Subcutaneous abdominal adipose tissue (tissue), 5 donors: ENCODE results near the gene CDH24.

ENCODE experiments used
- H3K27ac ChIP-seq: one replicate; pipeline ENCODE4 v1.7.0; 2013; ENCODE audit warnings: low read depth, mild to moderate bottlenecking, inconsistent platforms, low read length, moderate library complexity
- H3K27me3 ChIP-seq, 5 donors: one replicate each; pipeline ENCODE4 v1.7.0; 2013; ENCODE audit warnings: low read length in 5 of 5, inconsistent platforms in 1 of 5; ENCODE audit not compliant: control insufficient read depth in 5 of 5, insufficient read depth in 4 of 5
- H3K36me3 ChIP-seq, 5 donors: one replicate each; pipeline ENCODE4 v1.7.0; 2013; ENCODE audit warnings: low read length in 5 of 5; ENCODE audit not compliant: control insufficient read depth in 5 of 5, insufficient read depth in 5 of 5
- H3K4me1 ChIP-seq, 5 donors: one replicate each; pipeline ENCODE4 v1.7.0; 2013; ENCODE audit warnings: low read length in 5 of 5, mild to moderate bottlenecking in 3 of 5, moderate library complexity in 1 of 5; ENCODE audit not compliant: control insufficient read depth in 5 of 5, insufficient read depth in 5 of 5
- H3K4me3 ChIP-seq, 5 donors: one replicate each; pipeline ENCODE4 v1.7.0; 2013; ENCODE audit warnings: low read length in 5 of 5, low read depth in 1 of 5
- H3K9ac ChIP-seq, 5 donors: one replicate each; pipeline ENCODE4 v1.7.0; 2013; ENCODE audit warnings: low read length in 5 of 5, mild to moderate bottlenecking in 4 of 5, moderate library complexity in 3 of 5
- H3K9me3 ChIP-seq, 5 donors: one replicate each; pipeline ENCODE4 v1.7.0; 2013; ENCODE audit warnings: low read length in 5 of 5; ENCODE audit not compliant: control insufficient read depth in 5 of 5
- donor health status: healthy.
- donor health status: healthy.
- donor health status: healthy.
- donor health status: healthy.
- donor health status: healthy.

Gene CDH24

GRCh38 chr14:23071921-23072539 lies 14.7 kb upstream of the CDH24 start:
- peak overlapping the region; percentile 90 for H3K27ac ChIP-seq
- H3K4me1 ChIP-seq, result peaks cover 3 to 39% (median 34%) of the 10 kb centered on the region in 5 donors
- peak overlapping the region; percentile 79 to 92 (median 90) for H3K9ac ChIP-seq
- no peaks in the 10 kb centered on the region for H3K27me3 ChIP-seq
- H3K36me3 ChIP-seq, result peaks cover 25 to 60% (median 50%) of the 10 kb centered on the region in 5 donors
- no peaks in the 10 kb centered on the region for H3K9me3 ChIP-seq
- peak overlapping the region in 4 of 5 donors; percentile 78 to 91 (median 80) for H3K4me3 ChIP-seq

- Histone ChIP-seq H3K9me3 (no peaks in the 10 kb centered on the region), H3K36me3 (peaks cover 22 to 60% (median 52%) of the 10 kb centered on the region in 5 donors), H3K27ac (peak overlapping the region; percentile 90), H3K4me3 (peak overlapping the region; percentile 72 to 91 (median 80)), H3K9ac (peak overlapping the region; percentile 79 to 92 (median 90)), H3K27me3 (no peaks in the 10 kb centered on the region), H3K4me1 (peaks cover 3 to 35% (median 28%) of the 10 kb centered on the region in 5 donors)
These were observed 14.1 kb upstream of the CDH24 start for GRCh38 chr14:23071244-23071920.

- Histone ChIP-seq H3K36me3 (peaks cover 17 to 60% (median 52%) of the 10 kb centered on the region in 5 donors), H3K27ac (peak overlapping the region; percentile 90), H3K4me1 (peaks cover 3 to 35% (median 28%) of the 10 kb centered on the region in 5 donors)
These were observed 13.2 kb upstream of the CDH24 start for GRCh38 chr14:23070262-23071129.

GRCh38 chr14:23069413-23069806 lies 12.1 kb upstream of the CDH24 start:
- H3K9me3 ChIP-seq, result no peaks in the 10 kb centered on the region
- H3K4me1 ChIP-seq, result peaks cover 3 to 35% (median 28%) of the 10 kb centered on the region in 5 donors
- H3K27me3 ChIP-seq, result no peaks in the 10 kb centered on the region
- peak overlapping the region in 2 of 5 donors; percentile 41 to 57 for H3K9ac ChIP-seq
- H3K36me3 ChIP-seq, result peaks cover 10 to 58% (median 51%) of the 10 kb centered on the region in 5 donors
- H3K4me3 ChIP-seq, result no peak overlapping the region
- H3K27ac ChIP-seq, result peak overlapping the region; percentile 90

More at GRCh38 chr14:23070262-23071129, 13.2 kb upstream of the CDH24 start:
- Histone ChIP-seq H3K9me3 (no peaks in the 10 kb centered on the region), H3K27me3 (no peaks in the 10 kb centered on the region), H3K4me3 (peak overlapping the region; percentile 72 to 91 (median 80)), H3K9ac (peak overlapping the region; percentile 79 to 92 (median 90))

GRCh38 chr14:23068789-23069412 lies 11.6 kb upstream of the CDH24 start:
- no peaks in the 10 kb centered on the region for H3K9me3 ChIP-seq
- H3K4me3 ChIP-seq, result no peak overlapping the region
- peak overlapping the region; percentile 90 for H3K27ac ChIP-seq
- H3K36me3 ChIP-seq, result peaks cover 10 to 59% (median 56%) of the 10 kb centered on the region in 5 donors
- peaks cover 3 to 35% (median 28%) of the 10 kb centered on the region in 5 donors for H3K4me1 ChIP-seq
- H3K27me3 ChIP-seq, result no peaks in the 10 kb centered on the region
- peak overlapping the region in 1 of 5 donors; percentile 41 for H3K9ac ChIP-seq

- Histone ChIP-seq H3K27me3 (no peaks in the 10 kb centered on the region), H3K9ac (no peak overlapping the region), H3K4me3 (no peak overlapping the region), H3K27ac (no peak overlapping the region), H3K9me3 (no peaks in the 10 kb centered on the region), H3K36me3 (peaks cover 16 to 64% (median 63%) of the 10 kb centered on the region in 5 donors), H3K4me1 (peaks cover 3 to 35% (median 28%) of the 10 kb centered on the region in 5 donors)
These were observed 10.8 kb upstream of the CDH24 start for GRCh38 chr14:23067847-23068788.

GRCh38 chr14:23066855-23067744 lies 9.8 kb upstream of the CDH24 start:
- no peaks in the 10 kb centered on the region for H3K9me3 ChIP-seq
- H3K27ac ChIP-seq, result no peak overlapping the region
- no peak overlapping the region for H3K9ac ChIP-seq
- H3K4me1 ChIP-seq, result peaks cover 3 to 36% (median 30%) of the 10 kb centered on the region in 5 donors
- H3K36me3 ChIP-seq, result peaks cover 18 to 68% (median 67%) of the 10 kb centered on the region in 5 donors
- no peak overlapping the region for H3K4me3 ChIP-seq
- H3K27me3 ChIP-seq, result no peaks in the 10 kb centered on the region

- peaks cover 18 to 71% (median 70%) of the 10 kb centered on the region in 5 donors for H3K36me3 ChIP-seq
- H3K9me3 ChIP-seq, result no peaks in the 10 kb centered on the region
- H3K27me3 ChIP-seq, result no peaks in the 10 kb centered on the region
- H3K27ac ChIP-seq, result no peak overlapping the region
- no peak overlapping the region for H3K4me3 ChIP-seq
- H3K4me1 ChIP-seq, result peaks cover 0 to 32% (median 26%) of the 10 kb centered on the region in 5 donors
- peak overlapping the region in 2 of 5 donors; percentile 10 to 48 for H3K9ac ChIP-seq
These were observed 9.0 kb upstream of the CDH24 start for GRCh38 chr14:23066368-23066767.
